ENCODE results near the gene PCDHB9.
"Not testable (repeated sequence)": the region's sequence is repeated elsewhere in the genome, so short reads cannot be mapped to it uniquely, and the experiment has no call there.

The PCDHB9 gene

DNA sequence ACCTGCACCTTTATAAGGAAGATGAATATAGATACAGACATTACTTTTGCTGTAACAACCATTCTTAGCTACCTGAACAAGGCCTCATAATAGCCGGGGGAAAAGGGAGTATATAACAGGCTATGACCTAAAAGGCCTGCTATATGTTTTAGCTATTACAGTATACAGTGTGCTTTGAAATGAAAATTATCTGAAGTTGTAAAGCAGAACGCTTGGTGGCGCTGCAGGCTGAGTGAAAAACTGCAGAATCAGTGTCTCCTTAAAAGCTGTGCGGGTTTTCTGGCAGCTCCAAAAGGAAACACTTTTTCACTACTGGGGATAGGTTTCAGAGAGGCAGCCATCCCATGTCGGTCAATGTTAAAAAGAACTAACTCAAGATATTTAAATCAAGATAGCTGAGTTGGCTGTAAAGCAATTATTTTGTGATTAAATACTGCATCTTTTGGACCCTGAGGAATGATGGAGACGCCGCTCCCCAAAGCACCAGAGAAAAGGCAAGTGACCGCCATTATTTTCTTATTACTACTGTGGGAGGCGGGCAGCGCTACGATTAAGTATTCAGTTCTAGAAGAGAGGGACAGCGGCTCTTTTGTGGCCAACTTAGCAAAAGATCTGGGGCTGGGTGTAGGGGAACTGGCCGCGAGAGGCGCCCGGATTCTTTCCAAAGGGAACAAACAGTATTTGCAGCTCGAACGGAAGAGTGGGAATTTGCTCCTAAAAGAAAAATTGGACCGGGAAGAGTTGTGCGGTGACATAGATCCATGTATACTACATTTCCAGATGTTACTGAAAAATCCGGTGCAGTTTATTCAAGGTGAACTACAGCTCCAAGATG lies 31.2 kb upstream of the PCDHB9 start:
- H3K27me3 ChIP-seq (replicated peaks; ENCODE audit: control insufficient read depth, insufficient read depth, low read length), result no peaks in the 10 kb centered on the region
- H3K4me3 ChIP-seq (replicated peaks; ENCODE audit: low read depth, low read length), result no peak overlapping the region
- TF ChIP-seq, protein P1, sequence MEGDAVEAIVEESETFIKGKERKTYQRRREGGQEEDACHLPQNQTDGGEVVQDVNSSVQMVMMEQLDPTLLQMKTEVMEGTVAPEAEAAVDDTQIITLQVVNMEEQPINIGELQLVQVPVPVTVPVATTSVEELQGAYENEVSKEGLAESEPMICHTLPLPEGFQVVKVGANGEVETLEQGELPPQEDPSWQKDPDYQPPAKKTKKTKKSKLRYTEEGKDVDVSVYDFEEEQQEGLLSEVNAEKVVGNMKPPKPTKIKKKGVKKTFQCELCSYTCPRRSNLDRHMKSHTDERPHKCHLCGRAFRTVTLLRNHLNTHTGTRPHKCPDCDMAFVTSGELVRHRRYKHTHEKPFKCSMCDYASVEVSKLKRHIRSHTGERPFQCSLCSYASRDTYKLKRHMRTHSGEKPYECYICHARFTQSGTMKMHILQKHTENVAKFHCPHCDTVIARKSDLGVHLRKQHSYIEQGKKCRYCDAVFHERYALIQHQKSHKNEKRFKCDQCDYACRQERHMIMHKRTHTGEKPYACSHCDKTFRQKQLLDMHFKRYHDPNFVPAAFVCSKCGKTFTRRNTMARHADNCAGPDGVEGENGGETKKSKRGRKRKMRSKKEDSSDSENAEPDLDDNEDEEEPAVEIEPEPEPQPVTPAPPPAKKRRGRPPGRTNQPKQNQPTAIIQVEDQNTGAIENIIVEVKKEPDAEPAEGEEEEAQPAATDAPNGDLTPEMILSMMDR (IDR thresholded peaks at IDR 0.05; ENCODE audit: insufficient read depth, low read length, poor library complexity, severe bottlenecking), result no peak
- DNase-seq (ENCODE audit: extremely low read depth, insufficient read length), result no peak
- no peaks in the 10 kb centered on the region for H3K36me3 ChIP-seq (ENCODE audit: control insufficient read depth, insufficient read depth, low read length)

DNA sequence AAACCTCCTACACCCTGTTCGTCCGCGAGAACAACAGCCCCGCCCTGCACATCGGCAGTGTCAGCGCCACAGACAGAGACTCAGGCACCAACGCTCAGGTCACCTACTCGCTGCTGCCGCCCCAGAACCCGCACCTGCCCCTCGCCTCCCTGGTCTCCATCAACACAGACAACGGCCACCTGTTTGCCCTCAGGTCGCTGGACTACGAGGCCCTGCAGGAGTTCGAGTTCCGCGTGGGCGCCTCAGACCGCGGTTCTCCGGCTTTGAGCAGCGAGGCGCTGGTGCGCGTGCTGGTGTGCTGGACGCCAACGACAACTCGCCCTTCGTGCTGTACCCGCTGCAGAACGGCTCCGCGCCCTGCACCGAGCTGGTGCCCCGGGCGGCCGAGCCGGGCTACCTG lies 29.6 kb upstream of the PCDHB9 start:
- not testable (repeated sequence) for DNase-seq (ENCODE audit: extremely low read depth, insufficient read length); H3K36me3 ChIP-seq (ENCODE audit: control insufficient read depth, insufficient read depth, low read length); H3K27me3 ChIP-seq (replicated peaks; ENCODE audit: control insufficient read depth, insufficient read depth, low read length); H3K4me3 ChIP-seq (replicated peaks; ENCODE audit: low read depth, low read length)

DNA sequence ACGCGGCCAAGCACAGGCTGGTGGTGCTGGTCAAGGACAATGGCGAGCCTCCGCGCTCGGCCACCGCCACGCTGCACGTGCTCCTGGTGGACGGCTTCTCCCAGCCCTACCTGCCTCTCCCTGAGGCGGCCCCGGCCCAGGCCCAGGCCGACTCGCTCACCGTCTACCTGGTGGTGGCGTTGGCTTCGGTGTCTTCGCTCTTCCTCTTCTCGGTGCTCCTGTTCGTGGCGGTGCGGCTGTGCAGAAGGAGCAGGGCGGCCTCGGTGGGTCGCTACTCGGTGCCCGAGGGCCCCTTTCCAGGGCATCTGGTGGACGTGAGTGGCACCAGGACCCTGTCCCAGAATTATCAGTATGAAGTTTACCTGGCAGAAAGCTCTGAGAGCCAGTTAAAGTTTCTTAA lies 29.1 kb upstream of the PCDHB9 start:
- DNase-seq (ENCODE audit: extremely low read depth, insufficient read length); H3K4me3 ChIP-seq (replicated peaks; ENCODE audit: low read depth, low read length); H3K36me3 ChIP-seq (ENCODE audit: control insufficient read depth, insufficient read depth, low read length); H3K27me3 ChIP-seq (replicated peaks; ENCODE audit: control insufficient read depth, insufficient read depth, low read length): not testable (repeated sequence)

DNA sequence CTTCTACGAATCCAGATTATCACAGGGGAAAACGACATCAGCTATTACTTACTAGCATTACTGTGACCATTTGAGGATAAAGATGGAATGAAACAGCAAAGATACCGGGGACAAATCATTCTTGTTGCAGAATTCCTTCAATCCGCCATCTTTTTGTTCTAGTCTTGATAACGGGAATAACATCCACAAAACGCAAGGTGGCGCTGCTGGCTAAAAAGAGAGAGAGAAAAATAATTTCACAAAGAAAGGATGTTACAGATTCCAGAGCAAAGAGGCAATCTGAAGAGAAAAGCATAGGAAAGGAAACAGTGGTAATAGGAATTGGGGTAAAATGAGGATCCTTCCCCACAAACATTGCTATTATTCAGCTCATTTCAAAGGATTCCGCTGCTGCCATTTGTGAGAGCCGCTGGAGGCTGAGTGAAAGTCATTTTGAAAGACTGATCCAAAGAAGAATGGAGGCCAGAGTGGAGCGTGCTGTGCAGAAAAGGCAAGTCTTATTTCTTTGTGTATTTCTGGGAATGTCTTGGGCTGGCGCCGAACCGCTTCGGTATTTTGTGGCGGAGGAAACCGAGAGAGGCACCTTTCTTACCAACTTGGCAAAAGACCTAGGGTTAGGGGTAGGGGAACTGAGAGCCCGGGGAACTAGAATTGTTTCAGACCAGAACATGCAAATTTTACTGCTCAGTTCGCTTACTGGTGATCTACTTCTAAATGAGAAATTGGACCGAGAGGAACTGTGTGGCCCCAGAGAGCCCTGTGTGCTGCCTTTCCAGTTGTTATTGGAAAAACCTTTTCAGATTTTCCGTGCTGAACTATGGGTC lies 14.4 kb upstream of the PCDHB9 start, which contains the start of gene PCDHB7:
Gene PCDHB7, plus strand, starts transcription at position 264 of the 824 bp plus-strand sequence. Its CDS starts 192 bp downstream, at position 456.
- no peak for DNase-seq (ENCODE audit: extremely low read depth, insufficient read length)
- Histone ChIP-seq H3K4me3 (replicated peaks; ENCODE audit: low read depth, low read length) (no peak within 1 kb of the TSS), H3K36me3 (ENCODE audit: control insufficient read depth, insufficient read depth, low read length) (no peaks in the 10 kb centered on the region), H3K27me3 (replicated peaks; ENCODE audit: control insufficient read depth, insufficient read depth, low read length) (no peaks in the 10 kb centered on the region)
- TF ChIP-seq, protein P1 (IDR thresholded peaks at IDR 0.05; ENCODE audit: insufficient read depth, low read length, poor library complexity, severe bottlenecking), result no peak

DNA sequence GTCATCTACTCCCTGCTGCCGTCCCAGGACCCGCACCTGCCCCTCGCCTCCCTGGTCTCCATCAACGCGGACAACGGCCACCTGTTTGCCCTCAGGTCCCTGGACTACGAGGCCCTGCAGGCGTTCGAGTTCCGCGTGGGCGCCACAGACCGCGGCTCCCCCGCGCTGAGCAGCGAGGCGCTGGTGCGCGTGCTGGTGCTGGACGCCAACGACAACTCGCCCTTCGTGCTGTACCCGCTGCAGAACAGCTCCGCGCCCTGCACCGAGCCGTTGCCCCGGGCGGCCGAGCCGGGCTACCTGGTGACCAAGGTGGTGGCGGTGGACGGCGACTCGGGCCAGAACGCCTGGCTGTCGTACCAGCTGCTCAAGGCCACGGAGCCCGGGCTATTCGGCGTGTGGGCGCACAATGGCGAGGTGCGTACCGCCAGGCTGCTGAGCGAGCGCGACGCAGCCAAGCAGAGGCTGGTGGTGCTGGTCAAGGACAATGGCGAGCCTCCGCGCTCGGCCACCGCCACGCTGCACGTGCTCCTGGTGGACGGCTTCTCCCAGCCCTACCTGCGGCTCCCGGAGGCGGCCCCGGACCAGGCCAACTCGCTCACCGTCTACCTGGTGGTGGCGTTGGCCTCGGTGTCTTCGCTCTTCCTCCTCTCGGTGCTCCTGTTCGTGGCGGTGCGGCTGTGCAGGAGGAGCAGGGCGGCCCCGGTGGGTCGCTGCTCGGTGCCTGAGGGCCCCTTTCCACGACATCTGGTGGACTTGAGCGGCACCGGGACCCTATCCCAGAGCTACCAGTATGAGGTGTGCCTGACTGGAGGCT lies 12.5 kb upstream of the PCDHB9 start:
- H3K27me3 ChIP-seq (replicated peaks; ENCODE audit: control insufficient read depth, insufficient read depth, low read length); DNase-seq (ENCODE audit: extremely low read depth, insufficient read length); H3K36me3 ChIP-seq (ENCODE audit: control insufficient read depth, insufficient read depth, low read length); H3K4me3 ChIP-seq (replicated peaks; ENCODE audit: low read depth, low read length): not testable (repeated sequence)

DNA sequence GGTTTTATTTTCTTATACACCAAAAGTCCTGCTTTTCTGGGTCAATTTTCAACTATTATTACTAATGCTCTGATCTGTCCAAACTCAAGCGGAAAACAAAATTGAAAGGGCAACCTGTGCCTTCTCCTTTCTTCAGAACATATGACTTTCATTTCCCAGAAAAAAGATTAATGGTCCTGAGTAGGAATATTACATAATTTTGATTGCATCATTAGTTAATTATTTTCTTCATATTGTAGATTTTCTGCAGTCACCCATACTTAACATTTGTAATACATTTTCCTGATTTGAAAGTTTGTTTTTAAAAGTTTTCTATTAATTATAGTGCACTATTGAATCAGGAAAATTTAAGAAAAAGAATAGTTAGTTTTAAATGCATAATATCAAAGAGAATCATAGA lies 11.0 kb upstream of the PCDHB9 start:
- DNase-seq (ENCODE audit: extremely low read depth, insufficient read length), result no peak
- TF ChIP-seq, protein P1 (IDR thresholded peaks at IDR 0.05; ENCODE audit: insufficient read depth, low read length, poor library complexity, severe bottlenecking), result no peak

DNA sequence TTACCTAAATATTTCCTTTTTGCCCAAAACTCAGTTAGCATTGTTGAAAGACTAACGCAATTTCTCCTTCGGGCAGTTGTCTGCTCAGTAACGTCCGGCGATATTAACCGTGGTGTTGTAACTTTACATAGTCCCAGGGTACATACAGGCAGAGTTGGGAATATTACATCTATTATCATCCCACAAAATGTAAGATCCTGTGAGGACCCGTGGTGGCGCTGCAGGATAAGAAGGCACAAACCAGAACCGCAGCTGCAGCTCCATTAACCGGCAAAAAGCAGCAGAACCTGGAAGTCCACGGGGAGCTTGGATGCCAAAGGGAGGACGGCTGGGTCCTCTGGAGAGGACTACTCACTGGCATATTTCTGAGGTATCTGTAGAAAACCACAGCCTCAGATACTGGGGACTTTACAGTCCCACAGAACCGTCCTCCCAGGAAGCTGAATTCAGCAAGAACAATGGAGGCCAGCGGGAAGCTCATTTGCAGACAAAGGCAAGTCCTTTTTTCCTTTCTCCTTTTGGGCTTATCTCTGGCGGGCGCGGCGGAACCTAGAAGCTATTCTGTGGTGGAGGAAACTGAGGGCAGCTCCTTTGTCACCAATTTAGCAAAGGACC lies 9.3 kb upstream of the PCDHB9 start, which contains the start of gene PCDHB8:
Gene PCDHB8, plus strand, starts transcription at position 214 of the 615 bp plus-strand sequence. Its CDS starts 245 bp downstream, at position 459.
- not testable (repeated sequence) for DNase-seq (ENCODE audit: extremely low read depth, insufficient read length); H3K36me3 ChIP-seq (ENCODE audit: control insufficient read depth, insufficient read depth, low read length); H3K4me3 ChIP-seq (replicated peaks; ENCODE audit: low read depth, low read length); H3K27me3 ChIP-seq (replicated peaks; ENCODE audit: control insufficient read depth, insufficient read depth, low read length)

More for the DNA sequence above, 11.0 kb upstream of the PCDHB9 start:
- Histone ChIP-seq H3K4me3 (replicated peaks; ENCODE audit: low read depth, low read length) (no peak overlapping the region), H3K36me3 (ENCODE audit: control insufficient read depth, insufficient read depth, low read length) (no peaks in the 10 kb centered on the region), H3K27me3 (replicated peaks; ENCODE audit: control insufficient read depth, insufficient read depth, low read length) (no peaks in the 10 kb centered on the region)

DNA sequence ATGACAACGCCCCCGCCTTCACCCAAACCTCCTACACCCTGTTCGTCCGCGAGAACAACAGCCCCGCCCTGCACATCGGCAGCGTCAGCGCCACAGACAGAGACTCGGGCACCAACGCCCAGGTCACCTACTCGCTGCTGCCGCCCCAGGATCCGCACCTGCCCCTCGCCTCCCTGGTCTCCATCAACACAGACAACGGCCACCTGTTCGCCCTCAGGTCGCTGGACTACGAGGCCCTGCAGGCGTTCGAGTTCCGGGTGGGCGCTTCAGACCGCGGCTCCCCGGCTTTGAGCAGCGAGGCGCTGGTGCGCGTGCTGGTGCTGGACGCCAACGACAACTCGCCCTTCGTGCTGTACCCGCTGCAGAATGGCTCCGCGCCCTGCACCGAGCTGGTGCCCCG lies 7.6 kb upstream of the PCDHB9 start:
- not testable (repeated sequence) for H3K36me3 ChIP-seq (ENCODE audit: control insufficient read depth, insufficient read depth, low read length); DNase-seq (ENCODE audit: extremely low read depth, insufficient read length); H3K4me3 ChIP-seq (replicated peaks; ENCODE audit: low read depth, low read length); H3K27me3 ChIP-seq (replicated peaks; ENCODE audit: control insufficient read depth, insufficient read depth, low read length)

DNA sequence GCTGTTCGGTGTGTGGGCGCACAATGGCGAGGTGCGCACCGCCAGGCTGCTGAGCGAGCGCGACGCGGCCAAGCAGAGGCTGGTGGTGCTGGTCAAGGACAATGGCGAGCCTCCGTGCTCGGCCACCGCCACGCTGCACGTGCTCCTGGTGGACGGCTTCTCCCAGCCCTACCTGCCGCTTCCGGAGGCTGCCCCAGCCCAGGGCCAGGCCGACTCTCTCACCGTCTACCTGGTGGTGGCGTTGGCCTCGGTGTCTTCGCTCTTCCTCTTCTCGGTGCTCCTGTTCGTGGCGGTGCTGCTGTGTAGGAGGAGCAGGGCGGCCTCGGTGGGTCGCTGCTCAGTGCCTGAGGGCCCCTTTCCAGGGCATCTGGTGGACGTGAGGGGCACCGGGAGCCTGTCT lies 7.1 kb upstream of the PCDHB9 start:
- not testable (repeated sequence) for DNase-seq (ENCODE audit: extremely low read depth, insufficient read length); H3K36me3 ChIP-seq (ENCODE audit: control insufficient read depth, insufficient read depth, low read length); H3K4me3 ChIP-seq (replicated peaks; ENCODE audit: low read depth, low read length); H3K27me3 ChIP-seq (replicated peaks; ENCODE audit: control insufficient read depth, insufficient read depth, low read length)
